Measurements from ENCODE around the gene SAP30.
A peak's percentile ranks its signal among the peaks of the same experiment; 100 is the strongest.

The SAP30 gene

GRCh38 chr4:173370477-173371291 lies at the start of gene SAP30:
Gene SAP30 (plus strand): TSS chr4:173370954. CDS start chr4:173371183, 229 bp downstream.
- Histone ChIP-seq H3K27ac (ENCODE audit: low read depth, low read length, poor library complexity, severe bottlenecking) (peak within 1 kb of the TSS; percentile 94), H3K27me3 (ENCODE audit: insufficient read depth, low read length) (no peaks in the 10 kb centered on the region), H3K4me1 (ENCODE audit: insufficient read depth, low read length, severe bottlenecking) (peaks cover 31% of the 10 kb centered on the region), H3K9me2 (ENCODE audit: low read depth, low read length) (no peaks in the 10 kb centered on the region), H3K4me2 (ENCODE audit: low read length) (peak within 1 kb of the TSS; percentile 90), H3K79me2 (ENCODE audit: insufficient read depth, low read length) (peaks cover 39% of the 10 kb centered on the region), H3K36me3 (ENCODE audit: insufficient read depth, low read length) (peaks cover 13% of the 10 kb centered on the region), H3K9ac (ENCODE audit: low read length) (peak within 1 kb of the TSS; percentile 97), H2AFZ (ENCODE audit: low read length) (no peak within 1 kb of the TSS), H3K4me3 (ENCODE audit: low read depth, low read length, poor library complexity, severe bottlenecking) (peak within 1 kb of the TSS; percentile 96), H4K20me1 (ENCODE audit: insufficient read depth, low read length) (no peaks in the 10 kb centered on the region), H3K9me3 (ENCODE audit: low read length) (no peaks in the 10 kb centered on the region), H3F3A (ENCODE audit: insufficient read depth, low read length) (no peaks in the 10 kb centered on the region)
- TF ChIP-seq EZH2 (IDR thresholded peaks at IDR 0.05; ENCODE audit: borderline replicate concordance, low read length) = no peak
- TF ChIP-seq CTCF (IDR thresholded peaks at IDR 0.05; ENCODE audit: low read length) = no peak

GRCh38 chr4:173325007-173325736 lies 45.6 kb upstream of the SAP30 start:
- Histone ChIP-seq H4K20me1 (ENCODE audit: insufficient read depth, low read length) (no peaks in the 10 kb centered on the region), H2AFZ (ENCODE audit: low read length) (no peak overlapping the region), H3K9me3 (ENCODE audit: low read length) (no peaks in the 10 kb centered on the region), H3K9me2 (ENCODE audit: low read depth, low read length) (no peaks in the 10 kb centered on the region), H3K4me1 (ENCODE audit: insufficient read depth, low read length, severe bottlenecking) (no peaks in the 10 kb centered on the region), H3K36me3 (ENCODE audit: insufficient read depth, low read length) (peaks cover 76% of the 10 kb centered on the region), H3F3A (ENCODE audit: insufficient read depth, low read length) (peaks cover 5% of the 10 kb centered on the region), H3K4me3 (ENCODE audit: low read depth, low read length, poor library complexity, severe bottlenecking) (no peak overlapping the region), H3K4me2 (ENCODE audit: low read length) (no peak overlapping the region), H3K27me3 (ENCODE audit: insufficient read depth, low read length) (no peaks in the 10 kb centered on the region), H3K9ac (ENCODE audit: low read length) (no peak overlapping the region), H3K27ac (ENCODE audit: low read depth, low read length, poor library complexity, severe bottlenecking) (no peak overlapping the region), H3K79me2 (ENCODE audit: insufficient read depth, low read length) (no peaks in the 10 kb centered on the region)
- TF ChIP-seq EZH2 (IDR thresholded peaks at IDR 0.05; ENCODE audit: borderline replicate concordance, low read length) (no peak), CTCF (IDR thresholded peaks at IDR 0.05; ENCODE audit: low read length) (no peak)

GRCh38 chr4:173328236-173328901 lies 42.4 kb upstream of the SAP30 start:
- Histone ChIP-seq H3K27ac (ENCODE audit: low read depth, low read length, poor library complexity, severe bottlenecking) (no peak overlapping the region), H3K4me2 (ENCODE audit: low read length) (no peak overlapping the region), H3K36me3 (ENCODE audit: insufficient read depth, low read length) (peaks cover 80% of the 10 kb centered on the region), H3K4me1 (ENCODE audit: insufficient read depth, low read length, severe bottlenecking) (peaks cover 20% of the 10 kb centered on the region), H3K4me3 (ENCODE audit: low read depth, low read length, poor library complexity, severe bottlenecking) (no peak overlapping the region), H3K79me2 (ENCODE audit: insufficient read depth, low read length) (peaks cover 17% of the 10 kb centered on the region), H4K20me1 (ENCODE audit: insufficient read depth, low read length) (no peaks in the 10 kb centered on the region), H3K9me2 (ENCODE audit: low read depth, low read length) (no peaks in the 10 kb centered on the region), H3K9me3 (ENCODE audit: low read length) (no peaks in the 10 kb centered on the region), H3F3A (ENCODE audit: insufficient read depth, low read length) (peaks cover 5% of the 10 kb centered on the region), H3K27me3 (ENCODE audit: insufficient read depth, low read length) (no peaks in the 10 kb centered on the region), H2AFZ (ENCODE audit: low read length) (no peak overlapping the region), H3K9ac (ENCODE audit: low read length) (no peak overlapping the region)
- TF ChIP-seq CTCF (IDR thresholded peaks at IDR 0.05; ENCODE audit: low read length) = no peak
- no peak for TF ChIP-seq EZH2 (IDR thresholded peaks at IDR 0.05; ENCODE audit: borderline replicate concordance, low read length)

Data from OCI-LY1 (cell line).